HG03139 (cell line): ENCODE measurements around the gene TROAP.
"Not testable (repeated sequence)": the region's sequence is repeated elsewhere in the genome, so short reads cannot be mapped to it uniquely, and the experiment has no call there.

ENCODE experiments used
- ATAC-seq: cut with Tn5 transposase; IDR thresholded peaks from one replicate; pipeline ENCODE4 v1.9.1; 2021; ENCODE audit not compliant: unreplicated experiment

The TROAP gene

GRCh38 chr12:49366096-49366651 is 43.1 kb downstream of the TROAP start:
- ATAC-seq, result no peak

GRCh38 chr12:49366652-49367380 is 43.8 kb downstream of the TROAP start:
- peak; percentile 65 for ATAC-seq

DNA sequence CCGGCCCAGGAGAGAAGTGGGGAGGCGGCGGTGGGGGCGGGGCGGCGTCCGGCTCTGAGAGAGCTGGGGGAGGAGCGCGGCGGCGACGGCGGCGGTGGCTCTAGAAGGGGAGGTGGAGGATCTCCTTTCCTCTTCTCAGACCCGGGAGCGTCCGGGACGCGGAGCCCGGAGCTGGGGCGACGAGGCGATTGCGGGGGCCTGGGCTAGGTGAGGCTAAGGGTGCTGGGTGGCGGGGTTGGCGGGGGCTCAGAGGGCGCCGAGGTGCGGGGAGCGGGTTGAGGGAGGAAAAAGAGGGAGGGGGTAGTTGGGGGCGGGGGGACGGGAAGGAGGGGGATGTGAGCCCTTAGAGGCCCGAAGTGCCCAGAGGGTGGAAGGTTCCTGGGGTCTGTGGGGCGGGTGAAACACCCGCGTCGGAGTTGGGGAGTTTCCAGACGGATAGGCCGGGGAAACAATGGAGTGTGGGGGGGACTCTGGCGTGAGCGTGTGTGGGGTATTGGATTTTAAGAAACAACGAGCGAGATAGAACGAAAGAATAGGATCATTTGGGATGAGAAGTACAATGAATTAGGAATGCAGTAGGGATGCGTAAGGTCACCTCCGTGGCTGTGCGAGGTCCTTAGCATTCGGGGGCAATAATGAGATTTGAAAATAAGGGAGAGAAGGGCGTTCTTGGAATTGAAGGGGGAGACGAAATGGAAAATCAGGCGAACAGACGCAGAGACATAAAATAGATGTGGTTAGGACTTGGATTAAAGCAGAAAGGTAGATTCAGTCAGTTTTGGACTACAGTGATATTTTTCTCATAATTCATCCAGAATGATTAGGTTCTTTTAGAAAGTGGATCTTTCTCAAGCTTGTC is 44.6 kb downstream of the TROAP start, which contains the start of gene SPATS2:
TSS of gene SPATS2 (plus strand) at position 82 of the 859 bp plus-strand sequence. CDS start 93,551 bp downstream, outside the sequence.
- ATAC-seq, result no peak

- ATAC-seq, result no peak
Observed at GRCh38 chr12:49368240-49368600, 45.2 kb downstream of the TROAP start.

GRCh38 chr12:49369411-49370145 is 46.5 kb downstream of the TROAP start:
- no peak for ATAC-seq

GRCh38 chr12:49370539-49370938 is 47.5 kb downstream of the TROAP start:
- no peak for ATAC-seq

DNA sequence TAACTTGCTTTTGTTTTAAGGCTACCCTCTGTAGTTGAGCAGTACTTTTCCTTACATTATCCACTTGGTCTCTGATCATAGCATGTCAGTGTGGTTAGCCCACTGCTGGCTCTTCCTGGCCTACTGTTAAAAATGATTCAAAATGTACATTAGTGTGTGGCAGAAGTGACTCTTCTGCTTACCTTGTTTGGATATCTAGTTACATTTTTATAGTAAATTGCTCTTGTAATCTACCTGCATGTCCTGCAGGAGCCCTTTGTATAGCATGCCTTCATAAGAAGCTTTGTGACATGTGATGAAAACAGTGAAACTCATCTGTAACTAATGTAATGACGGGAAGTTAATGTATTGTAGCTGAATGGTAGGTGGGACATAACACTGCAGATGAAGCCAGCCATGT is 52.4 kb downstream of the TROAP start:
- no peak for ATAC-seq

- no peak for ATAC-seq
Observed at GRCh38 chr12:49377386-49377785, 54.3 kb downstream of the TROAP start.

- ATAC-seq, result not testable (repeated sequence)
Observed at GRCh38 chr12:49380184-49380583, 57.1 kb downstream of the TROAP start.
